ENCODE data around the gene PCDHGB3. TPM values are rescaled to one million over a fixed set of nuclear protein-coding genes. Genes with fewer than 3 reads are reported as not detected.
A peak's percentile ranks its signal among the peaks of the same experiment; 100 is the strongest.

PCDHGB3 gene
- total and polyA plus RNA-seq, 8 donors: 0.06 to 8.8 (median 3.1) TPM; not detected in 1

GRCh38 chr5:141356133-141356532 lies 13.9 kb upstream of the PCDHGB3 start:
- TF ChIP-seq POLR2A (IDR thresholded peaks at IDR 0.05) (no peak), EP300 (IDR thresholded peaks at IDR 0.05) (no peak), CTCF (IDR thresholded peaks at IDR 0.05) (no peak), POLR2AphosphoS5 (IDR thresholded peaks at IDR 0.05) (no peak)
- 67 to 72% (median 69%) methylated on average over 5 of the region's 5 CpGs for WGBS, 5 donors
- Histone ChIP-seq H3K27me3 (peaks cover under 1 to 63% (median 12%) of the 10 kb centered on the region in 3 donors), H3K4me3 (no peak overlapping the region), H3K36me3 (peaks cover 0 to 6% (median 0%) of the 10 kb centered on the region in 4 donors), H3K27ac (no peak overlapping the region), H3K9me3 (peaks cover 36 to 97% (median 87%) of the 10 kb centered on the region in 4 donors), H3K4me1 (no peaks in the 10 kb centered on the region)
- intact Hi-C loops (cut with DNase I; ENCODE audit: low total_unique reads): no loop called here
- no peak for DNase-seq

GRCh38 chr5:141356950-141357349 lies 13.1 kb upstream of the PCDHGB3 start:
- Histone ChIP-seq H3K4me3 (no peak overlapping the region), H3K4me1 (no peaks in the 10 kb centered on the region), H3K27me3 (peaks cover 5 to 62% (median 12%) of the 10 kb centered on the region in 3 donors), H3K9me3 (peaks cover 41 to 97% (median 88%) of the 10 kb centered on the region in 4 donors), H3K27ac (no peak overlapping the region), H3K36me3 (peaks cover 0 to 11% (median 0%) of the 10 kb centered on the region in 4 donors)
- WGBS, 5 donors: 40 to 59% (median 50%) methylated on average over 17 to 19 of the region's 19 CpGs
- intact Hi-C loops (cut with DNase I; ENCODE audit: low total_unique reads): no loop called here
- no peak for TF ChIP-seq POLR2AphosphoS5 (IDR thresholded peaks at IDR 0.05)
- no peak for TF ChIP-seq POLR2A (IDR thresholded peaks at IDR 0.05)
- no peak for TF ChIP-seq EP300 (IDR thresholded peaks at IDR 0.05)
- TF ChIP-seq CTCF (IDR thresholded peaks at IDR 0.05): no peak
- no peak for DNase-seq

GRCh38 chr5:141359790-141360426 lies 10.1 kb upstream of the PCDHGB3 start, which contains the start of gene PCDHGB2:
PCDHGB2 (plus strand) TSS chr5:141359994; CDS start chr5:141360136, 142 bp downstream.
- peak in 1 of 2 donors; percentile 29 for DNase-seq
- peaks cover 5 to 75% (median 27%) of the 10 kb centered on the region in 3 donors for H3K27me3 ChIP-seq
- intact Hi-C loops (cut with DNase I; ENCODE audit: low total_unique reads): no loop called here
- H3K27ac ChIP-seq: no peak within 1 kb of the TSS
- H3K36me3 ChIP-seq: peaks cover 0 to 11% (median 0%) of the 10 kb centered on the region in 4 donors
- H3K4me3 ChIP-seq: peak within 1 kb of the TSS; percentile 11 to 31 (median 22)
- no peaks in the 10 kb centered on the region for H3K4me1 ChIP-seq
- 16 to 21% (median 20%) methylated on average over 23 to 24 of the region's 24 CpGs for WGBS, 5 donors
- TF ChIP-seq EP300 (IDR thresholded peaks at IDR 0.05) (no peak), POLR2AphosphoS5 (IDR thresholded peaks at IDR 0.05) (no peak), POLR2A (IDR thresholded peaks at IDR 0.05) (no peak)
- peaks cover 62 to 97% (median 97%) of the 10 kb centered on the region in 4 donors for H3K9me3 ChIP-seq

- 33 to 56% (median 39%) methylated on average over 15 of the region's 15 CpGs for WGBS, 5 donors
- no peak overlapping the region for H3K27ac ChIP-seq
- H3K9me3 ChIP-seq: peaks cover 62 to 97% (median 97%) of the 10 kb centered on the region in 4 donors
- no peak for DNase-seq
- TF ChIP-seq EP300 (IDR thresholded peaks at IDR 0.05) (no peak), POLR2AphosphoS5 (IDR thresholded peaks at IDR 0.05) (no peak), CTCF (IDR thresholded peaks at IDR 0.05) (no peak), POLR2A (IDR thresholded peaks at IDR 0.05) (no peak)
- peaks cover 0 to 11% (median 0%) of the 10 kb centered on the region in 4 donors for H3K36me3 ChIP-seq
- no peaks in the 10 kb centered on the region for H3K4me1 ChIP-seq
- H3K27me3 ChIP-seq: peaks cover 5 to 77% (median 34%) of the 10 kb centered on the region in 3 donors
- intact Hi-C loops (cut with DNase I; ENCODE audit: low total_unique reads): no loop called here
- peak overlapping the region in 1 of 4 donors; percentile 11 for H3K4me3 ChIP-seq
Measured at GRCh38 chr5:141360685-141361084, 9.4 kb upstream of the PCDHGB3 start.

GRCh38 chr5:141362719-141363118 lies 7.3 kb upstream of the PCDHGB3 start:
- TF ChIP-seq POLR2A (IDR thresholded peaks at IDR 0.05) (no peak), EP300 (IDR thresholded peaks at IDR 0.05) (no peak), CTCF (IDR thresholded peaks at IDR 0.05) (no peak), POLR2AphosphoS5 (IDR thresholded peaks at IDR 0.05) (no peak)

More at GRCh38 chr5:141362719-141363118, 7.3 kb upstream of the PCDHGB3 start:
- no peaks in the 10 kb centered on the region for H3K4me1 ChIP-seq
- DNase-seq: no peak
- peaks cover 0 to 5% (median 0%) of the 10 kb centered on the region in 4 donors for H3K36me3 ChIP-seq
- H3K9me3 ChIP-seq: peaks cover 60 to 97% (median 97%) of the 10 kb centered on the region in 4 donors
- intact Hi-C loops (cut with DNase I; ENCODE audit: low total_unique reads): no loop called here
- H3K27ac ChIP-seq: no peak overlapping the region
- peaks cover 5 to 83% (median 40%) of the 10 kb centered on the region in 3 donors for H3K27me3 ChIP-seq
- H3K4me3 ChIP-seq: no peak overlapping the region
